ENCODE data around the gene EDN2. TPM values are rescaled to one million over a fixed set of nuclear protein-coding genes. Genes with fewer than 3 reads are reported as not detected.

Gene EDN2
- total RNA-seq, 1 donor from 2014 or later = not detected

DNA sequence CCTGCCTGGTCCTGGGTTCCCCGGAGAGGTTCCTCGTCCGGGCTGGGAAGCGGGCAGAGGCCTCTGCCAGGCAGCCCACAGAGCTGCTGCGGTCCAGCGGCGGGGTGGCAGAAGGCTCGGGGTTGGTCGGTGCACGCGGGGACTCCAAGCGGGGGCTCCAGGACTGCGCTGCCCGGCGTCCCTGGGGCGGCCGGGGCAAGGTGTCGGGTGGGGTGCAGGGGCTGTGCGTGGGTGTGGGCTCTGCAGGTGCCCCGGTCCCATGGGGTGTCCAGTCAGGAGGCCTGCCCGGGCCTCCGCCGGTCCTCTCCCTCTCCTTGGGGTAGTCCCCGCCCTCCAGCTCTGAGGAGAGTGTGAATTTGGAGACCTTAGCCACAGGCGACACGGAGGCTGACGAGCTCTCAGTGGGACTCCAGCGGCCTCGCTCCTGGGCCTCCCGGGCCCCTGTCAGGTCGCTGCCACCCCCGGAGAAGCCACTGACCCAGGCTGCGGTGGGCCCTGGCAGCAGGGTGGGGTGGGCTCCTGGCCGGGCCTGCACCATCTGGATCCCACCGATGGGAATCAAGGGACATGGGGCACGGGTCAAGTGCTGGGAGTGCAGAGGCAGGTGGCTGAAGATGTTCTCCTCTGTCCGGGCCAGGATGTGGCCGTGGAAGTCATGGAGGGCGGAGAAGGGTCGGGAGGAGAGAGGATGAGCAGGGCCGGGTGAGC lies 26.2 kb upstream of the EDN2 start:
- Mint-ChIP-seq H3K27me3 (ENCODE audit: low read depth) (no peaks in the 10 kb centered on the region), H3K27ac (ENCODE audit: unreplicated experiment) (no peak overlapping the region), H3K36me3 (ENCODE audit: low read depth) (no peaks in the 10 kb centered on the region), H3K4me1 (peaks cover 16% of the 10 kb centered on the region), H3K4me3 (no peak overlapping the region), H3K9me3 (no peaks in the 10 kb centered on the region)
- no peak for DNase-seq (ENCODE audit: low read depth, low spot score)
- TF ChIP-seq, protein P1, sequence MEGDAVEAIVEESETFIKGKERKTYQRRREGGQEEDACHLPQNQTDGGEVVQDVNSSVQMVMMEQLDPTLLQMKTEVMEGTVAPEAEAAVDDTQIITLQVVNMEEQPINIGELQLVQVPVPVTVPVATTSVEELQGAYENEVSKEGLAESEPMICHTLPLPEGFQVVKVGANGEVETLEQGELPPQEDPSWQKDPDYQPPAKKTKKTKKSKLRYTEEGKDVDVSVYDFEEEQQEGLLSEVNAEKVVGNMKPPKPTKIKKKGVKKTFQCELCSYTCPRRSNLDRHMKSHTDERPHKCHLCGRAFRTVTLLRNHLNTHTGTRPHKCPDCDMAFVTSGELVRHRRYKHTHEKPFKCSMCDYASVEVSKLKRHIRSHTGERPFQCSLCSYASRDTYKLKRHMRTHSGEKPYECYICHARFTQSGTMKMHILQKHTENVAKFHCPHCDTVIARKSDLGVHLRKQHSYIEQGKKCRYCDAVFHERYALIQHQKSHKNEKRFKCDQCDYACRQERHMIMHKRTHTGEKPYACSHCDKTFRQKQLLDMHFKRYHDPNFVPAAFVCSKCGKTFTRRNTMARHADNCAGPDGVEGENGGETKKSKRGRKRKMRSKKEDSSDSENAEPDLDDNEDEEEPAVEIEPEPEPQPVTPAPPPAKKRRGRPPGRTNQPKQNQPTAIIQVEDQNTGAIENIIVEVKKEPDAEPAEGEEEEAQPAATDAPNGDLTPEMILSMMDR (conservative IDR thresholded peaks at IDR 0.05) = no peak

DNA sequence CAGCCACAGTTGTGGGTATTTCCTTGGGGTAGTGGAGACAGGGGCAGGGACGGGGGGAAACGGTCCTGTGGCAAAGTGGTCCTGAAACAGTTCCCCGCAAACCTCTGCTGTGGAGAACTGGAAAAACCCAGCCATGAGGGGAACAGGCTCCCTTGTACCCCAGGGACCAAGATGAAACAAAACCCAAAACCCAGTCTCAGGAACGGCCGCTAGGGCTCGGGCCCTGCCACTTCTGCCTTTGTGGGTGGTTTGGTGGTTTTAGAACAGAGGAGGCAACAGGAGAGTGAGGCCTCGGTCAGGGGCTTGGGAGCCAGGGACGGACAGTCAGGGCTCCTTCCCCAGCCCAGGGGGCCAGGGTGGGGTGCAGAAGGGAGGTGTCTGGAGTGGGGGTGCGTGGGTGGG lies 24.8 kb upstream of the EDN2 start:
- no peak for DNase-seq (ENCODE audit: low read depth, low spot score)
- Mint-ChIP-seq H3K27ac (ENCODE audit: unreplicated experiment) (no peak overlapping the region), H3K27me3 (ENCODE audit: low read depth) (no peaks in the 10 kb centered on the region), H3K9me3 (no peaks in the 10 kb centered on the region), H3K4me3 (no peak overlapping the region), H3K36me3 (ENCODE audit: low read depth) (no peaks in the 10 kb centered on the region), H3K4me1 (peaks cover 1% of the 10 kb centered on the region)
- TF ChIP-seq, protein P1 (conservative IDR thresholded peaks at IDR 0.05) = no peak

DNA sequence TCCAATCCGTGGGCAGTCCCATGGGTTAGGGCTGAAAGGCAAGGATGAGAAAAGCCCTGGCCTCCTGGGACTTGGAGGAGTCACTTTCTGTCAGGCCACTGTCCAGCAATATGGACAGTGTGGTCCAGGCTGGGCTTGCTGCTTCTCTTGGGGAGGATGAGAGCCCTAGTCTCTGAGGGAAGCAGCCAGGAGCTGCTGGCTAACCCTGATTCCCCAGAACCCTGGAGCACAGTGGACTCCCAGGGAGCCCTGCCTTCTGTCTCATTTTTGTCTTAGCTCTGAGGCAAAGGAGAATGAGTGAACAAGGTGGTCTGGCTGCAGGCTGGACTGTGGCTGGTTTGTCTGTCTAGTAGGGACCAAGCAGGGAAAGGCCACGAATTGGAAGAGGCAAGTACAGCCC lies 23.8 kb upstream of the EDN2 start:
- Mint-ChIP-seq H3K27ac (ENCODE audit: unreplicated experiment) (peak overlapping the region; percentile 81), H3K9me3 (no peaks in the 10 kb centered on the region), H3K4me1 (peaks cover 5% of the 10 kb centered on the region), H3K4me3 (no peak overlapping the region), H3K27me3 (ENCODE audit: low read depth) (no peaks in the 10 kb centered on the region), H3K36me3 (ENCODE audit: low read depth) (no peaks in the 10 kb centered on the region)
- TF ChIP-seq, protein P1 (conservative IDR thresholded peaks at IDR 0.05) = no peak
- no peak for DNase-seq (ENCODE audit: low read depth, low spot score)

DNA sequence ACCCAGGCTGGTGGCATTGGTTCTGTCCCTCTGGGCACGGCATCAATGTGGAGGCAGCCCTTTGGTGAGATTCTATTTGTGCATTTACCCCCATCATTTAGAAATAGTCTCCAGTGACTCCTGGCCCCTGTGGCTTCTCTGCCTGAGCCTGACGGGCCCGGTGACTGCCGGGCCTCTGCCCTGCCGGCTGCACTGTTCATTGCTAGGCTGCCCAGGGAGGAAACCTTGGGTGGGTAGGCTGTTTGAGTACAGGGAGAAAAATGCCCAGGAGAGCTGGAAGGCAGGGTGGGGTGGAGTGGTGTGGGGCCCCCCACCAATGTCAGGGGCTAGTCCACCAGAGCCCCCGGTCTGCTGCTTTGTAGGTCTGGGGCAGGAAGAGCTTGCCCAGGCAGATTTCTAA lies 23.4 kb upstream of the EDN2 start:
- no peaks in the 10 kb centered on the region for H3K27me3 Mint-ChIP-seq (ENCODE audit: low read depth)
- H3K27ac Mint-ChIP-seq (ENCODE audit: unreplicated experiment) = no peak overlapping the region
- H3K4me3 Mint-ChIP-seq = no peak overlapping the region
- DNase-seq (ENCODE audit: low read depth, low spot score) = no peak
- H3K9me3 Mint-ChIP-seq = no peaks in the 10 kb centered on the region
- H3K4me1 Mint-ChIP-seq = peaks cover 5% of the 10 kb centered on the region
- TF ChIP-seq, protein P1 (conservative IDR thresholded peaks at IDR 0.05) = no peak
- H3K36me3 Mint-ChIP-seq (ENCODE audit: low read depth) = no peaks in the 10 kb centered on the region

DNA sequence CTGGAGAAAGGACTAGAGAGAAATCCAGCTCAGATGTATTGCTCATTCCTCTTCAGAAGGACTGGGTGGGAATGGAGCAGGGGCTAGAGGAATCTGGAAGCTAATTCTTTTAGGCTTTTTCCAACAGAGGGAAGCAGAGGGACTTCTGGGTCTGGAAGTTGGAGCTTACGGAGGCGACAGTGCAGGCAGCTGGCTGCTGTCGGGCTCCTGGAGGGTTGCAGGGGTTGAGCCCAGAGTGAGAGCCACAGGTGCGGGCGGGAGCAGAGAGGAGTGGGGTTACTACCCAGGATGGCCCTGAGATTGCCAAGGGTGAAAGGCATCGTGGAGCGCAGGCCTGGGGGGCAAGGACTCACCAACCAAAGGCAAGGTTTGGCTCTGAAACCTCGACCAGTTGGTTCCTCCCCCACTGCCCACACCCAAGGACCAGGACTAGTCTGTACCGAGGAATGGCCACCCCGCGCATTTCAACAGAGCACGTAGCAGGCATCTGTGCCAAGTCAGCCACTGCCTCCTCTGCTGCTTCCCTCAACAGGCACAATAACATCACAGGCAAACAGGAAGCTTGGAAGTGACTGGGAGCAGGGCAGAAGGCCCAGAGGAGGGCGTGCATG lies 22.7 kb upstream of the EDN2 start:
- Mint-ChIP-seq H3K27me3 (ENCODE audit: low read depth) (no peaks in the 10 kb centered on the region), H3K4me3 (no peak overlapping the region), H3K9me3 (no peaks in the 10 kb centered on the region), H3K4me1 (peaks cover 5% of the 10 kb centered on the region), H3K36me3 (ENCODE audit: low read depth) (no peaks in the 10 kb centered on the region), H3K27ac (ENCODE audit: unreplicated experiment) (peak overlapping the region; percentile 29)
- TF ChIP-seq, protein P1 (conservative IDR thresholded peaks at IDR 0.05) = no peak
- DNase-seq (ENCODE audit: low read depth, low spot score) = no peak

Measured in neural crest cell (in vitro differentiated cells).